Osteoblast (primary cell): ENCODE data around the gene MCTP2. TPM values are rescaled to one million over a fixed set of nuclear protein-coding genes. Genes with fewer than 3 reads are reported as not detected.

Experiments used
- DNase-seq: peaks from one replicate; pipeline ENCODE4 v3.0.0; 2011; ENCODE audit warnings: low spot score, mixed read lengths; ENCODE audit not compliant: insufficient read length; ENCODE audit errors: missing footprints
- H2AFZ ChIP-seq: 2 replicates; pipeline ENCODE4 v1.6.0; 2011; ENCODE audit warnings: mild to moderate bottlenecking, low read length
- H3K27ac ChIP-seq: 2 replicates; pipeline ENCODE4 v1.5.1; 2011; ENCODE audit warnings: mild to moderate bottlenecking, low read depth, low read length, moderate library complexity
- H3K27me3 ChIP-seq: 2 replicates; pipeline ENCODE4 v1.6.0; 2012; ENCODE audit warnings: mild to moderate bottlenecking, control low read depth, inconsistent platforms, low read length, moderate library complexity; ENCODE audit not compliant: insufficient read depth
- H3K36me3 ChIP-seq: 2 replicates; pipeline ENCODE4 v1.5.1; 2011; ENCODE audit warnings: mild to moderate bottlenecking, low read length, control low read depth, moderate library complexity; ENCODE audit not compliant: insufficient read depth
- H3K4me1 ChIP-seq: 2 replicates; pipeline ENCODE4 v1.5.1; 2011; ENCODE audit warnings: mild to moderate bottlenecking, low read length, control low read depth, moderate library complexity; ENCODE audit not compliant: insufficient read depth
- H3K4me2 ChIP-seq: 2 replicates; pipeline ENCODE4 v1.6.0; 2011; ENCODE audit warnings: mild to moderate bottlenecking, low read length; ENCODE audit not compliant: insufficient read depth
- H3K4me3 ChIP-seq: fragments of 200-600 bp; sonication (generic); 3 replicates; pipeline ENCODE4 v1.5.1; 2012; ENCODE audit warnings: mild to moderate bottlenecking, low read length, inconsistent platforms; ENCODE audit not compliant: insufficient read depth
- H3K79me2 ChIP-seq: 2 replicates; pipeline ENCODE4 v1.6.0; 2012; ENCODE audit warnings: mild to moderate bottlenecking, low read length, control low read depth, inconsistent platforms; ENCODE audit not compliant: insufficient read depth
- H3K9me3 ChIP-seq: 2 replicates; pipeline ENCODE4 v1.5.1; 2011; ENCODE audit warnings: low read depth, low read length, control low read depth
- H4K20me1 ChIP-seq: 2 replicates; pipeline ENCODE4 v1.6.0; 2012; ENCODE audit warnings: mild to moderate bottlenecking, low read length, control low read depth; ENCODE audit not compliant: insufficient read depth
- CTCF ChIP-seq: IDR thresholded peaks from 2 replicates; pipeline ENCODE4 v1.5.1; 2011; ENCODE audit warnings: mild to moderate bottlenecking, low read depth, low read length, moderate library complexity; ENCODE audit errors: extremely low read depth
- total RNA-seq: library from RNA; depleted of rRNA; stranded (reverse); fragments of >200 nt; gene quantifications from 2 replicates; pipeline ENCODE4 v1.2.3, GENCODE V29; 2012

The MCTP2 gene
- total RNA-seq, 1 donor = 16.3 TPM

GRCh38 chr15:94331731-94332130 lies 100.4 kb downstream of the MCTP2 start:
- no peak for TF ChIP-seq CTCF
- Histone ChIP-seq H3K79me2 (no peaks in the 10 kb centered on the region), H2AFZ (no peak overlapping the region), H4K20me1 (no peaks in the 10 kb centered on the region), H3K27ac (no peak overlapping the region), H3K4me3 (no peak overlapping the region), H3K4me2 (no peak overlapping the region), H3K27me3 (no peaks in the 10 kb centered on the region), H3K9me3 (no peaks in the 10 kb centered on the region), H3K4me1 (no peaks in the 10 kb centered on the region), H3K36me3 (no peaks in the 10 kb centered on the region)
- no peak for DNase-seq

GRCh38 chr15:94335616-94336015 lies 104.3 kb downstream of the MCTP2 start:
- H3K36me3 ChIP-seq = no peaks in the 10 kb centered on the region
- no peak overlapping the region for H3K27ac ChIP-seq
- H3K4me2 ChIP-seq = no peak overlapping the region
- H3K4me3 ChIP-seq = no peak overlapping the region
- H3K9me3 ChIP-seq = no peaks in the 10 kb centered on the region
- H3K79me2 ChIP-seq = no peaks in the 10 kb centered on the region
- no peak for TF ChIP-seq CTCF
- no peaks in the 10 kb centered on the region for H3K27me3 ChIP-seq
- no peak overlapping the region for H2AFZ ChIP-seq
- no peaks in the 10 kb centered on the region for H3K4me1 ChIP-seq
- H4K20me1 ChIP-seq = no peaks in the 10 kb centered on the region
- DNase-seq = no peak

DNA sequence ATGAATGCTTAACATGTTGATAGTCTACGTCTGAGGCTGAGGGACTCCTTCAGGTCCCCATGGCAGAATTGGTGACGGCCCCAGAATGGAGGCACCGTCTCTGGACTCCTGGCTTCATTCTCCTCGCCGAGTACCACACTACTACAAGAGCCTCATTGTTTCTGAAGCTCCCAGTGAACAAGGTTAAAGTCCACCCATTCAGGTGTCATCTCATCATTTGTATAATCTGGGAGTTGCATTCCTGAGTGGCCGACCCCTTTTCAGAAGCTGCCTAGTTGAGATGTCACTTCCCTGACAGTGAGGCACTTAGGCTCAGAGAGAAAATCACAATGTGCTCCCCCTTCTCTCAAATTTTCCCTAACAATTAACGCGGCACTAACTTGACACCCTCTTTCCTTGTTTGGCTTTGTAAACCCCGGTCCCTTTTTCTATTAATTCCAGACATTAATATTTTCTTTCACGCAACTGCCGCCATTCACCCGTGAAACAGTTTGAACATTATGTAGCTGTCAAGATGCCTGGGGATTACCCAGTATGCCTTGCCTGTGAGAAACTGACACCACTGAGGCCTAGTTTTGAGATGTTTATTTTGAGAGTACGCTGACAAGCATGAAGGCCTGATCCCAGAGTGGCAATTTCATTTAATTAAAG lies 105.6 kb downstream of the MCTP2 start:
- no peak for TF ChIP-seq CTCF
- Histone ChIP-seq H3K79me2 (no peaks in the 10 kb centered on the region), H2AFZ (no peak overlapping the region), H3K27me3 (no peaks in the 10 kb centered on the region), H3K4me2 (no peak overlapping the region), H3K4me1 (no peaks in the 10 kb centered on the region), H3K9me3 (no peaks in the 10 kb centered on the region), H3K4me3 (no peak overlapping the region), H3K27ac (no peak overlapping the region), H3K36me3 (no peaks in the 10 kb centered on the region), H4K20me1 (no peaks in the 10 kb centered on the region)
- no peak for DNase-seq

DNA sequence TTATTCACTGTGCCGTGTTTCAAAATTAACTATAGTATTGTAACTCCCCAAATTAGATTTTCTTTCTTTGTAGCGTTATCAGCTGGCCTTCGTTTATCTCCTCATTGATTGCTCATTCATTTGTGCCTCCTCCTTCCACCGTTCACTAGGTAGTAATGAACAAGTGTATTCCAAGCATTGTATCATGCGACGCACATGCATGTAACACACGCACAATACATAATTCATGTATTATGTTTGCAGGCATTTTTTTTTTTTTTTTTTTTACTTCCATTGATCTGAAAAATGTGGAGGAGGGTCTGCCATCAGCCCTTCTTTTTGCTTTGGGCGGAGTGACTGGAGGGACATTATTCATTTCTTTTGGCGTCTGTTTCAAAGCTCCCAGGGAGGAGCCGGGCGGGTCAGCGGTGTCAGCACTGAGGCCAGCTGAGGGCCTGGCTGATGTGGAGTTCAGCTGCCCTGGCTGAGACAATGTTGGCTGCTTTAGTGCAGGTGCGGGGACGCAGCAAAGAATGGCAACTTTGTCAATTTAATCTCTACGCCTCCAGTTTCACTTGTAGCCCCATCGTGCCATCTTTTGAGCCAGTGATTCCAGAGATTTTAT lies 107.0 kb downstream of the MCTP2 start:
- Histone ChIP-seq H4K20me1 (no peaks in the 10 kb centered on the region), H3K79me2 (no peaks in the 10 kb centered on the region), H3K9me3 (no peaks in the 10 kb centered on the region), H3K4me1 (no peaks in the 10 kb centered on the region), H3K36me3 (no peaks in the 10 kb centered on the region), H3K4me2 (no peak overlapping the region), H2AFZ (no peak overlapping the region), H3K27ac (no peak overlapping the region), H3K27me3 (no peaks in the 10 kb centered on the region), H3K4me3 (no peak overlapping the region)
- TF ChIP-seq CTCF = no peak
- DNase-seq = no peak
